WTC11 (cell line): ENCODE data around the gene DNAJA4. TPM values are rescaled to one million over a fixed set of nuclear protein-coding genes. Genes with fewer than 3 reads are reported as not detected.

ENCODE experiments used
- ATAC-seq: fragments of 200-7000 bp; cut with Tn5 transposase; 2 replicates; pipeline ENCODE4 v1.10.0; 2021; ENCODE audit warnings: mild to moderate bottlenecking, moderate library complexity
- CTCF ChIA-PET: fragments of 300-600 bp; sonication (Branson Sonifier 250); formaldehyde crosslinking; loops from one replicate; lab custom pipeline; 2021; ENCODE audit warnings: antibody characterized with exemption; lab: Charles Lee
- POLR2A ChIA-PET: fragments of 350-600 bp; sonication (Branson Sonifier 250); formaldehyde crosslinking; loops from one replicate; lab custom pipeline; 2021; ENCODE audit warnings: antibody characterized with exemption; lab: Charles Lee
- DNase-seq: peaks from one replicate; pipeline ENCODE4 v3.0.0; 2021; ENCODE audit warnings: low spot score
- H3K27ac Mint-ChIP-seq: 2 replicates; pipeline ENCODE4 v1.8.0; 2021; ENCODE audit warnings: mixed read lengths
- H3K27me3 Mint-ChIP-seq: 2 replicates; pipeline ENCODE4 v1.8.0; 2021; ENCODE audit warnings: low read depth, mild to moderate bottlenecking, moderate library complexity, mixed read lengths
- H3K36me3 Mint-ChIP-seq: 2 replicates; pipeline ENCODE4 v1.8.0; 2021; ENCODE audit warnings: mixed read lengths
- H3K4me1 Mint-ChIP-seq: 2 replicates; pipeline ENCODE4 v1.8.0; 2022; ENCODE audit warnings: mixed read lengths
- H3K4me3 Mint-ChIP-seq: 2 replicates; pipeline ENCODE4 v1.8.0; 2021; ENCODE audit warnings: mild to moderate bottlenecking, moderate library complexity, mixed read lengths
- H3K9me3 Mint-ChIP-seq: 2 replicates; pipeline ENCODE4 v1.8.0; 2021; ENCODE audit warnings: mixed read lengths
- ATF1 ChIP-seq: sonication (generic); formaldehyde crosslinking; IDR thresholded peaks from 2 replicates; pipeline ENCODE4 v1.8.1; 2023; ENCODE audit warnings: mild to moderate bottlenecking, moderate library complexity, missing genetic modification reagents
- ATF3 ChIP-seq: sonication (generic); formaldehyde crosslinking; conservative IDR thresholded peaks from 2 replicates; pipeline ENCODE4 v1.8.1; 2022; ENCODE audit warnings: mild to moderate bottlenecking, missing genetic modification reagents
- EMX1 ChIP-seq: fragments of 250-450 bp; sonication (Bioruptor Pico); IDR thresholded peaks from 2 replicates; pipeline ENCODE4 v1.8.0; 2021; ENCODE audit warnings: mild to moderate bottlenecking
- FOXJ3 ChIP-seq: sonication (generic); formaldehyde crosslinking; IDR thresholded peaks from 2 replicates; pipeline ENCODE4 v1.9.0; 2021; ENCODE audit warnings: missing genetic modification reagents, mild to moderate bottlenecking, borderline replicate concordance
- HMGA2 ChIP-seq: fragments of 250-450 bp; sonication (Bioruptor Pico); IDR thresholded peaks from 2 replicates; pipeline ENCODE4 v1.4.0; 2021; ENCODE audit warnings: mild to moderate bottlenecking, moderate library complexity
- JAZF1 ChIP-seq: fragments of 250-450 bp; sonication (Bioruptor Pico); IDR thresholded peaks from 2 replicates; pipeline ENCODE4 v1.9.0; 2021; ENCODE audit warnings: moderate library complexity, mild to moderate bottlenecking, inconsistent platforms
- JUN ChIP-seq: sonication (generic); formaldehyde crosslinking; IDR thresholded peaks from 2 replicates; pipeline ENCODE4 v1.8.0; 2023; ENCODE audit warnings: mild to moderate bottlenecking, missing genetic modification reagents
- NR2C2 ChIP-seq: sonication (generic); formaldehyde crosslinking; IDR thresholded peaks from 2 replicates; pipeline ENCODE4 v1.8.0; 2022; ENCODE audit warnings: mild to moderate bottlenecking, missing genetic modification reagents
- NR3C1 ChIP-seq: sonication (generic); formaldehyde crosslinking; conservative IDR thresholded peaks from 2 replicates; pipeline ENCODE4 v1.8.1; 2023; ENCODE audit warnings: low read depth, mild to moderate bottlenecking, missing genetic modification reagents
- SMAD3 ChIP-seq: sonication (generic); formaldehyde crosslinking; IDR thresholded peaks from 2 replicates; pipeline ENCODE4 v1.8.0; 2022; ENCODE audit warnings: missing genetic modification reagents, mild to moderate bottlenecking, borderline replicate concordance
- SP1 ChIP-seq: sonication (generic); formaldehyde crosslinking; conservative IDR thresholded peaks from 2 replicates; pipeline ENCODE4 v1.8.1; 2022; ENCODE audit warnings: missing genetic modification reagents
- TP53 ChIP-seq: sonication (generic); formaldehyde crosslinking; IDR thresholded peaks from 2 replicates; pipeline ENCODE4 v1.8.1; 2023; ENCODE audit warnings: mild to moderate bottlenecking, missing genetic modification reagents
- ZBTB21 ChIP-seq: sonication (generic); formaldehyde crosslinking; IDR thresholded peaks from 2 replicates; pipeline ENCODE4 v1.8.1; 2023; ENCODE audit warnings: mild to moderate bottlenecking, missing genetic modification reagents, borderline replicate concordance
- ZNF232 ChIP-seq: sonication (generic); formaldehyde crosslinking; IDR thresholded peaks from 2 replicates; pipeline ENCODE4 v1.8.0; 2022; ENCODE audit warnings: mild to moderate bottlenecking, missing genetic modification reagents
- ZNF423 ChIP-seq: fragments of 250-450 bp; sonication (Bioruptor Pico); IDR thresholded peaks from 2 replicates; pipeline ENCODE4 v2.1.2; 2022; ENCODE audit warnings: mild to moderate bottlenecking, moderate library complexity
- total RNA-seq: library from RNA; stranded (reverse); gene quantifications from 3 replicates; pipeline ENCODE4 v1.2.3, GENCODE V29; 2021
- TF ChIP-seq, protein P1 (sequence below): fragments of 250-450 bp; sonication (Bioruptor Pico); IDR thresholded peaks from 2 replicates; pipeline ENCODE4 v1.9.0; 2021; ENCODE audit warnings: mild to moderate bottlenecking
- TF ChIP-seq, protein P2 (sequence below): sonication (generic); formaldehyde crosslinking; IDR thresholded peaks from 2 replicates; pipeline ENCODE4 v1.8.1; 2023; ENCODE audit warnings: mild to moderate bottlenecking, missing genetic modification reagents
- TF ChIP-seq, protein P3 (sequence below): sonication (generic); formaldehyde crosslinking; IDR thresholded peaks from 2 replicates; pipeline ENCODE4 v1.8.1; 2023; ENCODE audit warnings: mild to moderate bottlenecking, missing genetic modification reagents, moderate library complexity
- TF ChIP-seq, protein P4 (sequence below): fragments of 250-450 bp; sonication (Bioruptor Pico); IDR thresholded peaks from 2 replicates; pipeline ENCODE4 v2.1.2; 2022; ENCODE audit warnings: mild to moderate bottlenecking, moderate library complexity
- TF ChIP-seq, protein P5 (sequence below): fragments of 250-450 bp; sonication (Bioruptor Pico); IDR thresholded peaks from 2 replicates; pipeline ENCODE4 v1.9.0; 2021; ENCODE audit warnings: moderate library complexity, mild to moderate bottlenecking, inconsistent platforms, borderline replicate concordance
- TF ChIP-seq, protein P6 (sequence below): sonication (generic); formaldehyde crosslinking; IDR thresholded peaks from 2 replicates; pipeline ENCODE4 v1.8.1; 2022; ENCODE audit warnings: missing genetic modification reagents, borderline replicate concordance

The DNAJA4 gene
- total RNA-seq, 1 experiment from 2014 or later, result 7.8 TPM

DNA sequence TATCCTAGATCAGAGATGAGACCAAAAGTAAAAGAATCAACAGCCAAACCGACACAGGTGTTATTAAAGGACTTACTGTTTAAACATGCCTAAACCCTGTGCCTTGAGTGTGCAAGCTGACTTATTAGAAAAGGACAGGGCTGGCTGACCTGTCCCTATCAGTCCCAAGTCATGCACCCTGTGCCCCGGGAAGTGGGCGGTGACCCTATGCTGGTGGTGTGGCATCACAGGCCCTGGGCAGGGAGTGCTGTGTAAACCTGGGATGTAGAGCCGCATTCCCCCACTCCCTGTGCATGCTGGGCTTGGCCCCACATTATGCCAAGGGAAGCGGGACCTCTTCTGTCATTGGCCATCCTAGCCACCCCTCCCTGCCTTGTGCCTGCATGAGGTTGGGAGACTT, 10.6 kb downstream of the DNAJA4 start:
- TF ChIP-seq ZNF423 (CRISPR knock-in tag) (no peak), EMX1 (CRISPR knock-in tag) (no peak), JUN (CRISPR knock-in tag) (no peak), NR3C1 (CRISPR knock-in tag) (no peak), ZBTB21 (CRISPR knock-in tag) (no peak), TP53 (no peak), ATF3 (CRISPR knock-in tag) (no peak), SMAD3 (CRISPR knock-in tag) (no peak), ZNF232 (CRISPR knock-in tag) (no peak), HMGA2 (CRISPR knock-in tag) (no peak), ATF1 (CRISPR knock-in tag) (no peak), SP1 (no peak), FOXJ3 (CRISPR knock-in tag) (no peak)
- TF ChIP-seq, protein P1, sequence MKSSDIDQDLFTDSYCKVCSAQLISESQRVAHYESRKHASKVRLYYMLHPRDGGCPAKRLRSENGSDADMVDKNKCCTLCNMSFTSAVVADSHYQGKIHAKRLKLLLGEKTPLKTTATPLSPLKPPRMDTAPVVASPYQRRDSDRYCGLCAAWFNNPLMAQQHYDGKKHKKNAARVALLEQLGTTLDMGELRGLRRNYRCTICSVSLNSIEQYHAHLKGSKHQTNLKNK, result no peak
- TF ChIP-seq, protein P2, sequence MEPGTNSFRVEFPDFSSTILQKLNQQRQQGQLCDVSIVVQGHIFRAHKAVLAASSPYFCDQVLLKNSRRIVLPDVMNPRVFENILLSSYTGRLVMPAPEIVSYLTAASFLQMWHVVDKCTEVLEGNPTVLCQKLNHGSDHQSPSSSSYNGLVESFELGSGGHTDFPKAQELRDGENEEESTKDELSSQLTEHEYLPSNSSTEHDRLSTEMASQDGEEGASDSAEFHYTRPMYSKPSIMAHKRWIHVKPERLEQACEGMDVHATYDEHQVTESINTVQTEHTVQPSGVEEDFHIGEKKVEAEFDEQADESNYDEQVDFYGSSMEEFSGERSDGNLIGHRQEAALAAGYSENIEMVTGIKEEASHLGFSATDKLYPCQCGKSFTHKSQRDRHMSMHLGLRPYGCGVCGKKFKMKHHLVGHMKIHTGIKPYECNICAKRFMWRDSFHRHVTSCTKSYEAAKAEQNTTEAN, result no peak
- TF ChIP-seq, protein P3, sequence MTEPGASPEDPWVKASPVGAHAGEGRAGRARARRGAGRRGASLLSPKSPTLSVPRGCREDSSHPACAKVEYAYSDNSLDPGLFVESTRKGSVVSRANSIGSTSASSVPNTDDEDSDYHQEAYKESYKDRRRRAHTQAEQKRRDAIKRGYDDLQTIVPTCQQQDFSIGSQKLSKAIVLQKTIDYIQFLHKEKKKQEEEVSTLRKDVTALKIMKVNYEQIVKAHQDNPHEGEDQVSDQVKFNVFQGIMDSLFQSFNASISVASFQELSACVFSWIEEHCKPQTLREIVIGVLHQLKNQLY (CRISPR knock-in tag), result no peak
- TF ChIP-seq, protein P4, sequence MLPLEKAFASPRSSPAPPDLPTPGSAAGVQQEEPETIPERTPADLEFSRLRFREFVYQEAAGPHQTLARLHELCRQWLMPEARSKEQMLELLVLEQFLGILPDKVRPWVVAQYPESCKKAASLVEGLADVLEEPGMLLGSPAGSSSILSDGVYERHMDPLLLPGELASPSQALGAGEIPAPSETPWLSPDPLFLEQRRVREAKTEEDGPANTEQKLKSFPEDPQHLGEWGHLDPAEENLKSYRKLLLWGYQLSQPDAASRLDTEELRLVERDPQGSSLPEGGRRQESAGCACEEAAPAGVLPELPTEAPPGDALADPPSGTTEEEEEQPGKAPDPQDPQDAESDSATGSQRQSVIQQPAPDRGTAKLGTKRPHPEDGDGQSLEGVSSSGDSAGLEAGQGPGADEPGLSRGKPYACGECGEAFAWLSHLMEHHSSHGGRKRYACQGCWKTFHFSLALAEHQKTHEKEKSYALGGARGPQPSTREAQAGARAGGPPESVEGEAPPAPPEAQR (CRISPR knock-in tag), result no peak
- H3K27me3 Mint-ChIP-seq, result no peaks in the 10 kb centered on the region
- no peaks in the 10 kb centered on the region for H3K9me3 Mint-ChIP-seq
- ChIA-PET POLR2A (no interaction called here), CTCF (interaction anchor here (0.6 kb wide), 1 partner anchor 144 kb away, joined by 4 read pairs; no protein-coding TSS in a partner anchor)
- ATAC-seq, result no peak
- H3K4me1 Mint-ChIP-seq, result peaks cover 5% of the 10 kb centered on the region; the same call in 1 of the 2 replicates
- no peak overlapping the region for H3K4me3 Mint-ChIP-seq
- no peak for DNase-seq
- H3K27ac Mint-ChIP-seq, result no peak overlapping the region
- H3K36me3 Mint-ChIP-seq, result no peaks in the 10 kb centered on the region; the same call in 1 of the 2 replicates

- POLR2A ChIA-PET, result no interaction called here
- H3K9me3 Mint-ChIP-seq, result no peaks in the 10 kb centered on the region
- no peaks in the 10 kb centered on the region for H3K27me3 Mint-ChIP-seq
- peaks cover 5% of the 10 kb centered on the region; the same call in 1 of the 2 replicates for H3K4me1 Mint-ChIP-seq
- no peak for TF ChIP-seq JAZF1 (CRISPR knock-in tag)
- TF ChIP-seq, protein P5, sequence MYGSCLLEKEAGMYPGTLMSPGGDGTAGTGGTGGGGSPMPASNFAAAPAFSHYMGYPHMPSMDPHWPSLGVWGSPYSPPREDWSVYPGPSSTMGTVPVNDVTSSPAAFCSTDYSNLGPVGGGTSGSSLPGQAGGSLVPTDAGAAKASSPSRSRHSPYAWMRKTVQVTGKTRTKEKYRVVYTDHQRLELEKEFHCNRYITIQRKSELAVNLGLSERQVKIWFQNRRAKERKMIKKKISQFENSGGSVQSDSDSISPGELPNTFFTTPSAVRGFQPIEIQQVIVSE (CRISPR knock-in tag), result no peak
- no peak for TF ChIP-seq SMAD3 (CRISPR knock-in tag)
- TF ChIP-seq NR2C2, result no peak
- TF ChIP-seq, protein P3 (CRISPR knock-in tag), result no peak
- TF ChIP-seq, protein P4 (CRISPR knock-in tag), result no peak
- TF ChIP-seq, protein P6, sequence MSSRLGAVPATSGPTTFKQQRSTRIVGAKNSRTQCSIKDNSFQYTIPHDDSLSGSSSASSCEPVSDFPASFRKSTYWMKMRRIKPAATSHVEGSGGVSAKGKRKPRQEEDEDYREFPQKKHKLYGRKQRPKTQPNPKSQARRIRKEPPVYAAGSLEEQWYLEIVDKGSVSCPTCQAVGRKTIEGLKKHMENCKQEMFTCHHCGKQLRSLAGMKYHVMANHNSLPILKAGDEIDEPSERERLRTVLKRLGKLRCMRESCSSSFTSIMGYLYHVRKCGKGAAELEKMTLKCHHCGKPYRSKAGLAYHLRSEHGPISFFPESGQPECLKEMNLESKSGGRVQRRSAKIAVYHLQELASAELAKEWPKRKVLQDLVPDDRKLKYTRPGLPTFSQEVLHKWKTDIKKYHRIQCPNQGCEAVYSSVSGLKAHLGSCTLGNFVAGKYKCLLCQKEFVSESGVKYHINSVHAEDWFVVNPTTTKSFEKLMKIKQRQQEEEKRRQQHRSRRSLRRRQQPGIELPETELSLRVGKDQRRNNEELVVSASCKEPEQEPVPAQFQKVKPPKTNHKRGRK (CRISPR knock-in tag), result no peak
- TF ChIP-seq TP53, result no peak
- TF ChIP-seq, all 79 proteins: peak for 0
- ATAC-seq (no peak; the same call in 1 of the 2 replicates), DNase-seq (no peak)
- CTCF ChIA-PET, result no interaction called here
- no peak overlapping the region for H3K27ac Mint-ChIP-seq
- H3K36me3 Mint-ChIP-seq, result peaks cover 3% of the 10 kb centered on the region; the same call in 1 of the 2 replicates
- no peak overlapping the region for H3K4me3 Mint-ChIP-seq
Measured at GRCh38 chr15:78276064-78276943, 11.9 kb downstream of the DNAJA4 start.
